ENCODE results near the gene PEX3.

GRCh38 chr6:143482593-143482992 is 32.0 kb downstream of the PEX3 start:
- TF ChIP-seq CTCF (IDR thresholded peaks at IDR 0.05; ENCODE audit: low read length) (no peak), EZH2 (optimal IDR thresholded peaks at IDR 0.05; ENCODE audit: low read depth, low read length) (no peak)

Data from MM.1S (cell line).